SU-DHL-6 (cell line): ENCODE measurements around the gene POLA1.

Experiments
- H2AFZ ChIP-seq: fragments of 200-600 bp; sonication (generic); 2 replicates; pipeline ENCODE4 v1.6.1; 2014; ENCODE audit warnings: low read depth, mild to moderate bottlenecking, moderate library complexity, mixed read lengths, antibody characterized with exemption, low read length; ENCODE audit not compliant: severe bottlenecking
- H3F3A ChIP-seq: fragments of 200-600 bp; shearing (Covaris generic); 2 replicates; pipeline ENCODE4 v1.6.0; 2016; ENCODE audit warnings: antibody characterized with exemption, mild to moderate bottlenecking; ENCODE audit not compliant: insufficient read depth
- H3K27ac ChIP-seq: fragments of 200-600 bp; sonication (generic); 2 replicates; pipeline ENCODE4 v1.5.1; 2016; ENCODE audit warnings: low read depth, mild to moderate bottlenecking, low read length, moderate library complexity, mixed read lengths
- H3K27me3 ChIP-seq: fragments of 200-600 bp; sonication (generic), shearing (Covaris generic); 2 replicates; pipeline ENCODE4 v1.6.0; 2014; ENCODE audit warnings: mild to moderate bottlenecking, low read length
- H3K36me3 ChIP-seq: fragments of 200-600 bp; sonication (generic); 2 replicates; pipeline ENCODE4 v1.6.1; 2014; ENCODE audit warnings: mild to moderate bottlenecking, low read length, mixed read lengths
- H3K4me2 ChIP-seq: fragments of 300-600, 200-600 bp; shearing (Covaris generic), sonication (generic); 2 replicates; pipeline ENCODE4 v1.6.0; 2014; ENCODE audit warnings: low read length, low read depth, mild to moderate bottlenecking; ENCODE audit not compliant: poor library complexity, severe bottlenecking
- H3K4me3 ChIP-seq: fragments of 200-600 bp; sonication (generic); 2 replicates; pipeline ENCODE4 v1.5.1; 2014; ENCODE audit warnings: antibody characterized with exemption, low read length, mild to moderate bottlenecking, mixed read lengths; ENCODE audit not compliant: insufficient read depth, poor library complexity, severe bottlenecking
- H3K79me2 ChIP-seq: fragments of 200-600 bp; sonication (generic); 2 replicates; pipeline ENCODE4 v1.6.1; 2014; ENCODE audit warnings: mild to moderate bottlenecking, low read length, moderate library complexity; ENCODE audit not compliant: insufficient read depth
- H3K9ac ChIP-seq: fragments of 200-600 bp; sonication (generic); 2 replicates; pipeline ENCODE4 v1.7.0; 2014; ENCODE audit warnings: mild to moderate bottlenecking, low read length
- H3K9me2 ChIP-seq: fragments of 200-600 bp; sonication (generic); replicated peaks from 2 replicates; pipeline ENCODE4 v1.6.1; 2014; ENCODE audit warnings: low read length; ENCODE audit not compliant: insufficient read depth
- H3K9me3 ChIP-seq: fragments of 200-600 bp; sonication (generic); 2 replicates; pipeline ENCODE4 v1.6.1; 2014; ENCODE audit warnings: low read length, mixed read lengths; ENCODE audit not compliant: insufficient read depth
- H4K20me1 ChIP-seq: fragments of 200-600 bp; sonication (generic); 2 replicates; pipeline ENCODE4 v1.6.1; 2014; ENCODE audit warnings: low read depth, mild to moderate bottlenecking, antibody characterized with exemption, low read length, moderate library complexity, mixed read lengths
- EZH2phosphoT487 ChIP-seq: fragments of 200-600 bp; sonication (generic), shearing (Covaris generic); conservative IDR thresholded peaks from 2 replicates; pipeline ENCODE4 v1.6.1; 2018; ENCODE audit warnings: mild to moderate bottlenecking, antibody characterized with exemption, low read length, moderate library complexity, mixed read lengths
- TF ChIP-seq, protein P1 (sequence below): fragments of 200-600 bp; sonication (generic); IDR thresholded peaks from one replicate; pipeline ENCODE4 v1.5.1; 2017; ENCODE audit warnings: antibody characterized with exemption, mild to moderate bottlenecking, low read length, moderate library complexity; ENCODE audit not compliant: insufficient read depth, poor library complexity, severe bottlenecking

The POLA1 gene

DNA sequence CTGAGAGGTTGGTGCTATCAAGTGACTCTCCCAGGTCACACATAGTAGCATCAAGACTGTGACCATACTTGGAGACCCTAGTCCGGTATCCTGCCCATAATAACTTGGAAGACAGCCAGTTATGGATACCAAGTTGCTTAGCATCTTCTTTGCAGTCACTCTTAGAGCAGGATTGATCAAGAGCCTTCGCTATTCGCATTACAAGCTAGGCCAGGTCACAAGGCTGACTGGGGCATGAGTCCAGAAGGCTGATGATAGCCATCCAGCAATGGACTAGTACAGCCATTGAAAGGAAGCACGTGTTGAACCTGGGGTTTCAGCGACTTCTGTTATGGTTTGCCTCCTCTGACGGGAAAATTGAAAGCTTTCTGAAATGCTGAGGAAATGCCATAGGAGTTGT lies 157.6 kb downstream of the POLA1 start:
- H3K27me3 ChIP-seq: no peaks in the 10 kb centered on the region
- H3K79me2 ChIP-seq: no peaks in the 10 kb centered on the region
- TF ChIP-seq, protein P1, sequence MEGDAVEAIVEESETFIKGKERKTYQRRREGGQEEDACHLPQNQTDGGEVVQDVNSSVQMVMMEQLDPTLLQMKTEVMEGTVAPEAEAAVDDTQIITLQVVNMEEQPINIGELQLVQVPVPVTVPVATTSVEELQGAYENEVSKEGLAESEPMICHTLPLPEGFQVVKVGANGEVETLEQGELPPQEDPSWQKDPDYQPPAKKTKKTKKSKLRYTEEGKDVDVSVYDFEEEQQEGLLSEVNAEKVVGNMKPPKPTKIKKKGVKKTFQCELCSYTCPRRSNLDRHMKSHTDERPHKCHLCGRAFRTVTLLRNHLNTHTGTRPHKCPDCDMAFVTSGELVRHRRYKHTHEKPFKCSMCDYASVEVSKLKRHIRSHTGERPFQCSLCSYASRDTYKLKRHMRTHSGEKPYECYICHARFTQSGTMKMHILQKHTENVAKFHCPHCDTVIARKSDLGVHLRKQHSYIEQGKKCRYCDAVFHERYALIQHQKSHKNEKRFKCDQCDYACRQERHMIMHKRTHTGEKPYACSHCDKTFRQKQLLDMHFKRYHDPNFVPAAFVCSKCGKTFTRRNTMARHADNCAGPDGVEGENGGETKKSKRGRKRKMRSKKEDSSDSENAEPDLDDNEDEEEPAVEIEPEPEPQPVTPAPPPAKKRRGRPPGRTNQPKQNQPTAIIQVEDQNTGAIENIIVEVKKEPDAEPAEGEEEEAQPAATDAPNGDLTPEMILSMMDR: no peak
- no peak for TF ChIP-seq EZH2phosphoT487
- H4K20me1 ChIP-seq: no peaks in the 10 kb centered on the region
- no peak overlapping the region for H2AFZ ChIP-seq
- H3K27ac ChIP-seq: no peak overlapping the region
- no peaks in the 10 kb centered on the region for H3K9me3 ChIP-seq
- H3K9ac ChIP-seq: no peak overlapping the region
- H3F3A ChIP-seq: no peaks in the 10 kb centered on the region
- no peaks in the 10 kb centered on the region for H3K9me2 ChIP-seq
- no peak overlapping the region for H3K4me3 ChIP-seq
- no peaks in the 10 kb centered on the region for H3K36me3 ChIP-seq
- H3K4me2 ChIP-seq: no peak overlapping the region

GRCh38 chrX:24851780-24852179 lies 158.1 kb downstream of the POLA1 start:
- Histone ChIP-seq H3K27me3 (no peaks in the 10 kb centered on the region), H3K36me3 (no peaks in the 10 kb centered on the region)

DNA sequence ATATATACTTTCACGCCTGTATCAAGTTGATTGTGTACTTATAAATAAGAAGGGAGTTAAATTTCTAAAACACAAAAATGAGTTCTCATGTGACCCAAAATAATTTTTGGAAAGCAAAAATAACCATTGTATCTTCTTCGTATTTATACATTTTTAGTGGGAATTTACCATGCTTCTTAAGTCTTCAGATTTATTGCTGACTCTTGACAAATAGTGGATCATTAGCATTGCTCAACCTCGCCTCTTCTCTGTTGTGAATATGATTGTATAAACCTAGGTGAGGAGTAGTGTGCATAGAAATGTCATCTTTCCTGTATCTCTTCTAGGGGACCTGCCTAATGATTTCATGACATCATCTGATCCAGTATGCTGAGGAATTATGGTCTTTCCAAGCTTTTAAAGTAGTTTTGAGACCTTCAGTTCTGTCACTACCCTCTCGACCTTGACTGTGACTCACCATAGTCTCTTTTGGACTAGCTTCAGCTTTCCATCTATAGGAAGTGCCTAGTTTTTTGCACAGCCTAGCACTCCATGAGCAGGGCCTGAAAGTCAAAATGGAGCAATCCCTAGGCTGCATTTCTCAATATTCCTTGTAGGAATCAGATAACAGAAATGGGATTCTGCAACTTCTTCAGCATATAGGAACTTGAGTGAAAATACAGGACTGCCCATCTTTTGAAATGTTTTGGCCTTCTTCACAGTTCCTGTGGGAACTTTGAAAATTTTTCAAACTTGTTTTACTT lies 164.5 kb downstream of the POLA1 start:
- Histone ChIP-seq H3K4me3 (no peak overlapping the region), H4K20me1 (no peaks in the 10 kb centered on the region), H3K27ac (no peak overlapping the region), H3K79me2 (no peaks in the 10 kb centered on the region), H3K9ac (no peak overlapping the region), H3K27me3 (no peaks in the 10 kb centered on the region), H3K9me3 (no peaks in the 10 kb centered on the region), H3F3A (no peaks in the 10 kb centered on the region), H3K36me3 (no peaks in the 10 kb centered on the region), H3K9me2 (no peaks in the 10 kb centered on the region), H3K4me2 (no peak overlapping the region), H2AFZ (no peak overlapping the region)
- TF ChIP-seq, protein P1: no peak
- TF ChIP-seq EZH2phosphoT487: no peak

More at GRCh38 chrX:24851780-24852179, 158.1 kb downstream of the POLA1 start:
- Histone ChIP-seq H3F3A (no peaks in the 10 kb centered on the region), H3K9me3 (no peaks in the 10 kb centered on the region), H3K27ac (no peak overlapping the region), H3K4me2 (no peak overlapping the region), H2AFZ (no peak overlapping the region), H4K20me1 (no peaks in the 10 kb centered on the region), H3K4me3 (no peak overlapping the region), H3K79me2 (no peaks in the 10 kb centered on the region), H3K9me2 (no peaks in the 10 kb centered on the region), H3K9ac (no peak overlapping the region)
- no peak for TF ChIP-seq EZH2phosphoT487

- TF ChIP-seq, protein P1: no peak
- TF ChIP-seq EZH2phosphoT487: no peak
- Histone ChIP-seq H3K4me3 (no peak overlapping the region), H2AFZ (no peak overlapping the region)
These were observed 165.6 kb downstream of the POLA1 start for GRCh38 chrX:24859211-24859841.

More at GRCh38 chrX:24859211-24859841, 165.6 kb downstream of the POLA1 start:
- no peaks in the 10 kb centered on the region for H3K9me2 ChIP-seq
- no peaks in the 10 kb centered on the region for H3K36me3 ChIP-seq
- no peaks in the 10 kb centered on the region for H3K79me2 ChIP-seq
- no peaks in the 10 kb centered on the region for H4K20me1 ChIP-seq
- H3K27ac ChIP-seq: no peak overlapping the region
- H3K9me3 ChIP-seq: no peaks in the 10 kb centered on the region
- no peaks in the 10 kb centered on the region for H3K27me3 ChIP-seq
- H3K9ac ChIP-seq: no peak overlapping the region
- H3K4me2 ChIP-seq: no peak overlapping the region
- no peaks in the 10 kb centered on the region for H3F3A ChIP-seq
